Peyer's patch (tissue), 4 donors: ENCODE measurements around the gene SOX8. TPM values are rescaled to one million over a fixed set of nuclear protein-coding genes. Genes with fewer than 3 reads are reported as not detected.

Source experiments
- DNase-seq, 3 donors: peaks; one replicate each; pipeline ENCODE4 v3.0.0-alpha.2; 2017 to 2019
- H3K27ac ChIP-seq, 4 donors: fragments of 200-600 bp; sonication (generic); one replicate each; pipeline ENCODE4 v1.5.1; 2016 to 2019
- H3K27me3 ChIP-seq, 2 donors: fragments of 200-600 bp; sonication (generic); one replicate each; pipeline ENCODE4 v1.5.1; 2019
- H3K36me3 ChIP-seq, 3 donors: fragments of 200-600 bp; sonication (generic); one replicate each; pipeline ENCODE4 v1.5.1; 2016 to 2019
- H3K4me1 ChIP-seq, 4 donors: fragments of 200-600 bp; sonication (generic); one replicate each; pipeline ENCODE4 v1.5.1; 2016 to 2019
- H3K4me3 ChIP-seq, 4 donors: fragments of 200-600 bp; sonication (generic); 1 replicate in 3 of 4; 2 replicates in 1 of 4; pipeline ENCODE4 v1.5.1; 2016 to 2019; ENCODE audit warnings: mild to moderate bottlenecking in 1 of 4
- H3K9me3 ChIP-seq, 4 donors: fragments of 200-600 bp; sonication (generic); one replicate each; pipeline ENCODE4 v1.5.1; 2016 to 2019; ENCODE audit warnings: mild to moderate bottlenecking in 1 of 4
- POLR2A ChIP-seq, 2 donors: fragments of 450-650 bp; IDR thresholded peaks; one replicate each; pipeline ENCODE4 v1.5.1; 2017; ENCODE audit warnings: antibody characterized with exemption in 2 of 2, mild to moderate bottlenecking in 2 of 2, moderate library complexity in 2 of 2
- total RNA-seq, 4 donors: library from RNA; depleted of rRNA; stranded (reverse); fragments of >200 nt; gene quantifications; one replicate each; pipeline ENCODE4 v1.1.0, GENCODE V29; 2016
- TF ChIP-seq, protein P1 (sequence below), 6 experiments: fragments of 450-650 bp in 4 of 6; fragments of 200-600 bp in 2 of 6; sonication (generic) in 1 of 6; IDR thresholded peaks; one replicate each; pipeline ENCODE4 v1.5.1; 2017 to 2019; ENCODE audit warnings: antibody characterized with exemption in 6 of 6, mild to moderate bottlenecking in 3 of 6, moderate library complexity in 1 of 6

The SOX8 gene
- total RNA-seq, 4 donors from 2014 or later = 0.27 to 3.3 (median 1.1) TPM; not detected in 1

DNA sequence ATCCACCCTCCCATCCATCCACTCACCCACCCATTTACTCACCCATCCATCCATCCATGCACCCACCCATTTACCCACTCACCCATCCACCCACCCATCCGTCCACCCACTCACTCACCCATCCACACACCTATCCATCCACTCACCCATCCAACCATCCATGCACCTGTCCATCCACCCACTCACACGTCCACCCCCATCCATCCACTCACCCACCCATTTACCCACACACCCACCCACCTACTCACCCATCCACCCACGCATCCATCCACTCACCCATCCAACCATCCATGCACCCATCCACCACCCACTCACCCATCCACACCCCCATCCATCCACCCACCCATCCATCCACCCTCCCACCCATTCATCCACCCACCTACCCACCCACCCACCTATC is 12.2 kb downstream of the SOX8 start:
- H3K36me3 ChIP-seq = no peaks in the 10 kb centered on the region
- peaks cover 0 to 5% (median 2%) of the 10 kb centered on the region in 4 donors for H3K9me3 ChIP-seq
- H3K4me3 ChIP-seq = no peak overlapping the region
- TF ChIP-seq, protein P1, sequence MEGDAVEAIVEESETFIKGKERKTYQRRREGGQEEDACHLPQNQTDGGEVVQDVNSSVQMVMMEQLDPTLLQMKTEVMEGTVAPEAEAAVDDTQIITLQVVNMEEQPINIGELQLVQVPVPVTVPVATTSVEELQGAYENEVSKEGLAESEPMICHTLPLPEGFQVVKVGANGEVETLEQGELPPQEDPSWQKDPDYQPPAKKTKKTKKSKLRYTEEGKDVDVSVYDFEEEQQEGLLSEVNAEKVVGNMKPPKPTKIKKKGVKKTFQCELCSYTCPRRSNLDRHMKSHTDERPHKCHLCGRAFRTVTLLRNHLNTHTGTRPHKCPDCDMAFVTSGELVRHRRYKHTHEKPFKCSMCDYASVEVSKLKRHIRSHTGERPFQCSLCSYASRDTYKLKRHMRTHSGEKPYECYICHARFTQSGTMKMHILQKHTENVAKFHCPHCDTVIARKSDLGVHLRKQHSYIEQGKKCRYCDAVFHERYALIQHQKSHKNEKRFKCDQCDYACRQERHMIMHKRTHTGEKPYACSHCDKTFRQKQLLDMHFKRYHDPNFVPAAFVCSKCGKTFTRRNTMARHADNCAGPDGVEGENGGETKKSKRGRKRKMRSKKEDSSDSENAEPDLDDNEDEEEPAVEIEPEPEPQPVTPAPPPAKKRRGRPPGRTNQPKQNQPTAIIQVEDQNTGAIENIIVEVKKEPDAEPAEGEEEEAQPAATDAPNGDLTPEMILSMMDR (IDR thresholded peaks at IDR 0.05) = no peak
- no peak for TF ChIP-seq POLR2A (IDR thresholded peaks at IDR 0.05)
- no peak overlapping the region for H3K27ac ChIP-seq
- H3K27me3 ChIP-seq = no peaks in the 10 kb centered on the region
- H3K4me1 ChIP-seq = peaks cover 0 to 9% (median 3%) of the 10 kb centered on the region in 4 donors
- no peak for DNase-seq

GRCh38 chr16:995087-995486 is 13.5 kb downstream of the SOX8 start:
- TF ChIP-seq, protein P1 (IDR thresholded peaks at IDR 0.05) = no peak
- no peak for TF ChIP-seq POLR2A (IDR thresholded peaks at IDR 0.05)
- H3K4me1 ChIP-seq = peaks cover 0 to 9% (median 3%) of the 10 kb centered on the region in 4 donors
- peaks cover 0 to 5% (median 2%) of the 10 kb centered on the region in 4 donors for H3K9me3 ChIP-seq
- no peak overlapping the region for H3K4me3 ChIP-seq
- H3K36me3 ChIP-seq = no peaks in the 10 kb centered on the region
- no peaks in the 10 kb centered on the region for H3K27me3 ChIP-seq
- no peak for DNase-seq
- H3K27ac ChIP-seq = no peak overlapping the region

DNA sequence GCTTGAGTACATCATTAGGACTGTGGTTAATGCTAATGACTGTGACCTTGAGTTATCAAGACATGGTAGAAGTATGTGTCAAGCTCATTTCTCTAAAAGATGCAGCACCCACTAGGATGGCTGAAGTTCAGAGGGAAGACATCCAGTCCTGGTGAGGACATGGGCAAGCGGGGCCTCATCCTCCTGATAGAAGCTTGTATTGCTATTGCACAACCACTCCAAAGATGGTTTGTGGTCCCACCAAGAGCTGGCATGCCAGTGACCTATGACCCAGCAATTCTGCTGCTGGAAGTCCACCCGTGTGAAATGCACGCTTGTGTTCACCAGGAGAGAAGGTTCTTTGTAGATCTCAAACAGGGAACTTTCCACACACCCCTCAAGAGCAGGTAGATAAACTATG is 14.2 kb downstream of the SOX8 start:
- Histone ChIP-seq H3K4me1 (peaks cover 0 to 9% (median 3%) of the 10 kb centered on the region in 4 donors), H3K36me3 (no peaks in the 10 kb centered on the region), H3K4me3 (no peak overlapping the region), H3K27me3 (no peaks in the 10 kb centered on the region), H3K9me3 (peaks cover 0 to 5% (median 2%) of the 10 kb centered on the region in 4 donors), H3K27ac (no peak overlapping the region)
- TF ChIP-seq POLR2A (IDR thresholded peaks at IDR 0.05) = no peak
- TF ChIP-seq, protein P1 (IDR thresholded peaks at IDR 0.05) = no peak
- no peak for DNase-seq

DNA sequence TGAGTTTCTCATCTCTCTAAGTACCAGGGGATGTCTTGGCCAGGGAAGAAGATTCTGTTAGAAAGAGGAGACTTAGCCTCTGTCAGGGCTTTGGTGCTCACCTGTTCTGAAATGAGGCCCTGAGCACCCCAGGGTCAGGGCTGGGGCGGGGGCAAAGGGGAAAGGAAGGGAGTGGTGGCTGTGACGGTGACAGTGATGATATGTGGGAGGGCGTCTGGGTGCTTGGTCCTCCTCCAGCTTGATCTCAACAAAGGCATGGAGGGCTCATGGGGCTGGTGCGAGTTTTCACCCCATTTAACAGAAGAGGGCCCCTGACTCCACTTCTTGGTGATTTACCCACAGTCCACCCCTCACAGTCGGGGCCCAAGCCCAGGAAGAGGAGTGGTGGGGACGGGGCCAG is 15.1 kb downstream of the SOX8 start:
- H3K27ac ChIP-seq = no peak overlapping the region
- peaks cover 0 to 5% (median 2%) of the 10 kb centered on the region in 4 donors for H3K9me3 ChIP-seq
- H3K4me3 ChIP-seq = no peak overlapping the region
- H3K36me3 ChIP-seq = no peaks in the 10 kb centered on the region
- no peaks in the 10 kb centered on the region for H3K27me3 ChIP-seq
- TF ChIP-seq, protein P1 (IDR thresholded peaks at IDR 0.05) = no peak
- no peak for TF ChIP-seq POLR2A (IDR thresholded peaks at IDR 0.05)
- H3K4me1 ChIP-seq = peaks cover 0 to 9% (median 3%) of the 10 kb centered on the region in 4 donors
- no peak for DNase-seq

GRCh38 chr16:997440-998051 is 16.0 kb downstream of the SOX8 start:
- H3K9me3 ChIP-seq = peaks cover 0 to 5% (median 2%) of the 10 kb centered on the region in 4 donors
- peaks cover 0 to 9% (median 3%) of the 10 kb centered on the region in 4 donors for H3K4me1 ChIP-seq
- H3K27me3 ChIP-seq = no peaks in the 10 kb centered on the region
- no peaks in the 10 kb centered on the region for H3K36me3 ChIP-seq
- peak overlapping the region in 3 of 4 donors; percentile 25 to 31 (median 29) for H3K4me3 ChIP-seq
- peak overlapping the region in 1 of 4 donors; percentile 14 for H3K27ac ChIP-seq
- DNase-seq = peak in 1 of 3 donors; percentile 58
- TF ChIP-seq, protein P1 (IDR thresholded peaks at IDR 0.05) = no peak
- TF ChIP-seq POLR2A (IDR thresholded peaks at IDR 0.05) = no peak
